ENCODE results near the gene PDZD2.

PDZD2 gene

GRCh38 chr5:31918739-31919138 lies 279.8 kb downstream of the PDZD2 start:
- peak; percentile 45 for DNase-seq (ENCODE audit: low read depth, low spot score)

DNA sequence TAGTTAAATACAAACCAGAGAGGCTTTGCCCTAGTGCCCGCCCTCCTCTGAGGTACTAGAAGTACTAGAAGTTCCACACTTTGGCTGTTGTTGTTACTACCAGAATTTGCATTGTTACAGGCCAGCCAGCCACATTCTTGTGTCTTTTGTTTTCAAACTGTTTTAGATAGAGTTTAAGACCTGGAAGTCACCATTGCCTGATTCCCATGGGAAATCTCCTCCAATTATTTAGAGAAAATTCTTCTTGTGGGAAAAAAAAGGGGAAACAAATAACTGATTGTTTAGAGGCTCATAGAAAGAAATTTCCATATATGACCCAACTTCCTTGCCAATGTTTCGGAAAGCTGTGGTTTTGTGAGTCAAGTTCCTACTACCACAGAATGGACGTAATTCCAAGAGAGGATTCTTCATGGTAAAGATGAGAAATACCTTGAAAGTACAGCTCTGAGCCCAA lies 282.9 kb downstream of the PDZD2 start:
- DNase-seq (ENCODE audit: low read depth, low spot score), result peak; percentile 92

DNA sequence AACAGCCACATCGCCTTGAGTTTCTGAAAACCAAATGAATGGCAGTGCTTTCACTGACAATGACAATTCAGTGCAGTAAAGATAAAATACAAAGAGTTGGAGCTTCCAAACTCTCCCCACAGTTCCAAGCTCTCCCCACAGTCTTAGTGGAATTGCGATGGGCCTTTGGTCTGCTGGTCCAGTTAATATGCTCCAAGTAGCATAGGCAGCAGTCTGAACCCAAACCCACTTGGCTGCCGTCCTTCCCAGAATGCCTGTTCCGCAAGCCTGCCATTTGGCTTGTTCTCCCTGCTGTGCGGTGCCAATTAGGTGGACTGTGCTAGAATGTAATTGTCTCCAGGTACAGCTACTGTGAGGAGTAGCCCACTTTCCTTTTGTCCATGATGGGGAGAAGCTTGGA lies 285.1 kb downstream of the PDZD2 start:
- DNase-seq (ENCODE audit: low read depth, low spot score), result no peak

GRCh38 chr5:31931874-31932273 lies 292.9 kb downstream of the PDZD2 start:
- DNase-seq (ENCODE audit: low read depth, low spot score), result no peak

DNA sequence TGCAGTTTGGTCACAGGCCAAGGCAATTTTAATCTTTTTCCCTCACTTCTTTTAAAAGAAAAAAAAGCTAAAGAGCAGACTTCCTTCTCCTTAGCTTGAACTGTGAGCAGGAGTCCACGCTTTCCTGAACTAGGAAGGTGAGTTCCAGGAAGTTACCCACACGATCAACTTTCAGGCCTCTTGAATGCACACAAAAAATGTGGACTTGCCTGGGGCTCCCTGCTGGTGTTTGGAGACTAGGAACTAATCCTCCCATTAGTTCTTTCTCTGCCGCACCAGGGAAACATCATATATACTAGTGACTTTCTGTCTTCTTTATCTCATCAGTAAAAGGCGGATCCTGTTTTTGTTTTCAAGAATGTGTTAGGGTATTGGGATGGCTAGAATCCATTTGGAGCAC lies 295.2 kb downstream of the PDZD2 start:
- no peak for DNase-seq (ENCODE audit: low read depth, low spot score)

DNA sequence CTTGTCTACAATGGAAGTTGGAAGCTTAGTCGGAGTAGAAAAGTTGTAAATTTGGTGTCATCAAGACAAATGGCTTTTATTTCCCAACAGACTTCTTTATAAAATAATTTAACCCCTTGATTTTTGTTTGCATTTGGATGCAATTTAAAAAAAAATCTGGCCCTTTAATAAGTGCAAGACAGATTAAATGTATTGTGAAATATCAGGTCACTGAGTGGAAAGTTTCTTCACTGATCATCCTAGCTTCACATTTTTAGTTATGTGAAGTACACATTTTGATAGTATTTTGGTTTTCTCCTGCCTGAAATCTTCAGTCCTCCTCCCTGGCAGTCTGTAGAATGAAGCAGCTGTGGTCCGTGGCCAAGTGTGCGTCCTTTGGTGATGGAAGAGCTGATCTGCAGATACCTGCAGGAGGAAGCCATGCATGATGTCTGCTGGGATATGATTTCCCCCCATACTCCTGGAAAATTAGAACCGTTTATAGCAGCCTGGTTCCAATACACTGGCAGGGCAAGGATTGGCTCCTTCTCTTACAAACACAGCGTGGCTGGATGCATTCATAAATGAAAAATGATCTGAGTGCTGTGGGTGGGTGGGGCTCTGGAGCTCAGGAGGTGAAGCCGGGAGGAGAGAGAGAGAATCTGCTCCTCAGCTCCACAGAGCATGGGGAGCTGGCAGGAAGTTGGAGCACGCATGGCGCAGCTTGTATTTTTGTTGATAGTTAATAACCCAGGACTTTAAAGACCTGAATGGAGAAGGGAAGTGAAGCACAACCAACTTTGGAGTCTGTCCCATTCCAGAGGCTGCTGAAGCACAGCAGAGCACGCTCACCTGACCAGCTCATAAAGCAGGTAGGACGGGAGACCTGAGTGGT lies 296.8 kb downstream of the PDZD2 start:
- DNase-seq (ENCODE audit: low read depth, low spot score), result no peak

DNA sequence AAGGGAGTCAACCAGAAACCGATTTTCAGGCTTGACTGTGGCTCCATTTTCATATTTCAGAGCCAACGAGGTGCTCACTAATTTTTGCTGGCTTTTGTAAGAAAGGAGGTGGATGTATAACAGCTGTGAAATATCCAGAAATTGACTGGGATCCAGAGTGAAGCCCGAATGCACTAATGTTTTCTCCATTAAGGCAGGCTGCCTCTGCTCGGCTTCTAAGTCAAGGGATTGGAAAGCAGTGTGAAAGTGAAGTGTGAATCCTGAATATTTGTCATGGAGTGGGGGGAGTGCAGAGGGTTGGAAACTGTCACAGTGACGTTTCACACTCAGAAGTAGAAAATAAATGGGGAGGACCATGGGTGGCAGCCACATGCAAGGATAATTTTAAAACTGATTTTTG lies 297.8 kb downstream of the PDZD2 start:
- DNase-seq (ENCODE audit: low read depth, low spot score), result no peak

DNA sequence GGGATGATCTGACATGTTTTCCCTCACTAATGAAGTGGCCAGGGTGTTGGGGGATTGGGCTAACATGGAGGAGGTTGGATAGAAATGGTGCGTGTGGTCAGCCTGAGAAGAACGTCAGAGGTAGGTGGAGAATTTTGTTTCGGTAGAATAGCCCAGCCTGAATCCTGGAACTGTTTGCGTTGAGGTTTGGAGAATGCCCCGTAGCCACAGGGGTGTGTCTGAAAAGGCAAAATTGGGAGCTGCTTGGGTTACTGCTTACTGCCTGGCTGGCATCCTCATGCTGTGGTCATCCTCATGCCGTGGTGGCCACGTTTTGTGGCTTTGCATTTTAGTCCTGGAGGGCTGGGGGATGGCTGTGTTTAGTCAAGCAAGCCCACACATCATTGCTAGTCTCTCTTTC lies 298.3 kb downstream of the PDZD2 start:
- peak; percentile 10 for DNase-seq (ENCODE audit: low read depth, low spot score)

- no peak for DNase-seq (ENCODE audit: low read depth, low spot score)
These were observed 298.8 kb downstream of the PDZD2 start for GRCh38 chr5:31937703-31938102.

DNA sequence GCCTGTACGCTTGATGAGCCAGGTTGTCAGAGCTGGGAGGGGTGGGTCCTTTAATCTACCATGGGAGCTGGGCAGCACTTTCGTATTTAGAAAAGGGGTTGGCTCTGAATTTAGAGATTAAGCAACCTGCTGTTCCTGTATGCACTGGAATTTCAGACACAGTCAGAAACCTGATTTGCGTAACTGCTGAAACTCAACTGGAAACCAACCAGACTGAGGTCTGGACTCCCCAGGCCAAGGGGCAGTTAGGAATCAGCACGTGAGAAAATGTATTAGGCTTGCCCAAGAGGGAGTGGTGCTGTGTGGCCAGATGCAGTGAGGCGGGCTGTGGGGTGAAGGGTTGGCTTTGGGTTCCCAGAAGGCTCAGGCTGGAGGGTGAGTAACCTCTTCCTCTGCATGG lies 300.2 kb downstream of the PDZD2 start:
- no peak for DNase-seq (ENCODE audit: low read depth, low spot score)

- no peak for DNase-seq (ENCODE audit: low read depth, low spot score)
These were observed 302.3 kb downstream of the PDZD2 start for GRCh38 chr5:31941151-31941755.

DNA sequence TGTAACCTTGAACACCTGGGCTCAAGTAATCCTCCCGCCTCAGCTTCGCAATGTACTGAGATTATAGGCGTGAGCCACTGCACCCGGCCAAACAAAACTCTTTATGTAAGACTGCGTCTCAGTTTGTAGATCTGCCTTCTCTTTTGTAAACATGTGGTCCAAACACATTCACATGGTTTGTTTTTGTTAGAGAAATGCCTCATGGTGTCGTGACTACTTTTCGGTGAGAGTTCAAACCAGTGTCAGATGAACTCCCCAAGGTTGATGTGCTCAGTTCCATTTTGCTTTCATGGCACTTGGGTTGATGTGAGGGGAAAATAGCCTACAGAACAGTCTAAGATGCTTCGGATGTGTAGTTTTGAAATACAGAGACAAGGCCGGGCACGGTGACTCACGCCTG lies 303.6 kb downstream of the PDZD2 start:
- DNase-seq (ENCODE audit: low read depth, low spot score), result peak; percentile 17

- DNase-seq (ENCODE audit: low read depth, low spot score), result no peak
These were observed 305.9 kb downstream of the PDZD2 start for GRCh38 chr5:31944684-31945445.

GRCh38 chr5:31948006-31948405 lies 309.1 kb downstream of the PDZD2 start:
- peak; percentile 11 for DNase-seq (ENCODE audit: low read depth, low spot score)

GRCh38 chr5:31952067-31952466 lies 313.1 kb downstream of the PDZD2 start:
- DNase-seq (ENCODE audit: low read depth, low spot score), result no peak

GRCh38 chr5:31954091-31954490 lies 315.2 kb downstream of the PDZD2 start:
- no peak for DNase-seq (ENCODE audit: low read depth, low spot score)

DNA sequence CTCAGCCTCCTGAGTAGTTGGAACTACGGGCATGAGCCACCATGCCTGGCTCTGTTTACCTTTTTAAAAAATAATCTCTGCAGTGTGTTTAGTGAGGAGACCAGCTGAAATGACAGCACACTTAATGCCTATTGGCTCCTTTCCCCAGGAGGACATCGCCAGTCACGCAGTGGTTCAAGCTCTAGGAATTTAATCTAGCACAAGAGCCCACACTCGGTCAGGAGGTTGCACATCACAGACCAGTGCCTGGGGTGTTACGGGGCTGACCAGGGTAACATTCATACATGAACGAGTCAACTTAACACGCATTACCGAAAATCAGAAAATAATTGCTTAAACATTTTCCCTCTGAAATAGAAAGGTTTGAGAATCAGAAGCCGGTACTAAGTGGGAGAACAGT lies 318.2 kb downstream of the PDZD2 start:
- no peak for DNase-seq (ENCODE audit: low read depth, low spot score)

DNA sequence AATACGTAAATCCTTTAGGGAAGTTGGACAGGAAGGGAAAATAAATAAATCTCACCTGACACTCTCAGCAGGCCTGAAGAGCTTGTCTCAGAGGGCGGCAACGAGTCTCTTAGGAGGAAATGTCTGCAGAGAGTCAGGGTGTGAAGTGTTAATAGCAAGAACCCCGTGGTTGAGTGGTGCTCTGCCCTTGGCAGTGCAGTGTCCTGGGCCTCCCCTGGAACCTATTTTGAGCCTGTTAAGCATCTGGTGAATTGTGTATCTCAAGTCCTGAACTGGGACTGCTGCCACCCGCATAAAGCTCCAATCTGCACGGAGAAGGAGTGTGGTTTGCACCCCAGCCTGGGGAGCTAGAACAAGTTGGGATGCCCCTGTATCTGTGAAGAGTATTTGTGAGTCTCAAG lies 323.4 kb downstream of the PDZD2 start:
- DNase-seq (ENCODE audit: low read depth, low spot score), result peak; percentile 20

- DNase-seq (ENCODE audit: low read depth, low spot score), result peak; percentile 75
These were observed 324.0 kb downstream of the PDZD2 start for GRCh38 chr5:31962871-31963307.

DNA sequence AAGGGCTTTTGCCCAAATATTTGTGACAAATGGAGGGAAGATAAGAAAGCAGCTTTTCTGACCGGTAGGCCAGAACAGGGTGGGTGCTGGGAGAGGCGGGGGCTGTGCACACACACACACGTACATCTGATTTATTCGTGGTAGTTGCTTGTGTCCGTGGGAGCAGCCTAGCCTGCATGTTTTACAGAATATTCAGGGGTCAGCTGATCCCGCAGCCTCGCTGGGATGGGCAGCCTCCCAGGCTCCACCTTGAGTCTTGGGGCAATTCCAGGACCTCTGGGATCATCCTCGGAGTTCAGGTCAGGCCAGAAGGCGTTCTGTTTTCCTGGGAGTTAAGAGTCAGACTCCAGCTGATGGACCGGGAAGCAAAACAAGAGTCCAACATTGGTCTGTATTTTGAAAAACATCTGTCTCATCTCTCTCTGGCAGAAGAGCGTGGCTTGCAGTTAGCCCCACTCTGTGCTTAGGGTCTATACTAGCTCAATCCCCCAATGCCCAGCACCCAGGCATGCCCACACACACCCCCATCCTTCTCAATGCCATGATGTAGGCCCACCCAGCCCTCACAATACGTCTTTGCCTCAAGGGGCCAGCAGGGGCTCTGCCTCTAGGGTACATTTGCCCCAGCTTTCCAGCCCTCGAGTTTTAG lies 324.6 kb downstream of the PDZD2 start:
- DNase-seq (ENCODE audit: low read depth, low spot score), result peak; percentile 37

DNA sequence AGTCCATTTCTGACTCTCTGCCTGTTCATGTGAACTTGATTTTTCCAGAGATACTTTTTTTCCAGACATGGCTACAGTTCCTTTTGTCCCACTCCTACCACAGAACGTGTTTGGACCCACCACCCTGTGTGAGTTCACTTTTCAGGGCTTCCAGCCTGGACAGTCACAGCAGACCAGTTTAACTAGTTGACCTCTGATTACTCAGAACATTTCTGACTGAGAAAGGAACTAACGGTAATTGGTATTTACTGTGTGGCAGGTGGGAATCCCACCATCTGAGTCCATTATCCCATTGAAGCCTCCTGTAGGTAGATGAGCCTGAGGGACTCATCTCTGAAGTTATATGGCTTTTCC lies 325.1 kb downstream of the PDZD2 start:
- no peak for DNase-seq (ENCODE audit: low read depth, low spot score)

DNA sequence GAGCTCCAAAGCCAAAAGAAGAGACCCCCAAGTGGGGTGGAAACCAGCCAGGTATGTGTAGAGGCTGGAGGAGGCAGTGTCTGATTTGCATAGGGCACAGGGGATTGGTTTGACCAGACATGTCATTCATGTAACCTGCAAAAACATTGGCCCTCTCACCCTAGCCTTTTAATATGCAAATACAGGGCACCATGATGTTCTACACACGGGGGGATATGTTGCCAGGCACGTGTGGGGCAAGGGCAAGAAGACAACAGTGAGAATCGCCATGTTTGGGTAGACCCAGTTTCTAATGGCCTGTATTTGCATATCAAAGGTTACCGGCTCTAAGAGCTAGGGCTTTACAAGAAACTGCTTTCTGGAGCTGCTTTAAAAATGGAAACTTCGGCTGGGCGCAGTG lies 326.3 kb downstream of the PDZD2 start:
- no peak for DNase-seq (ENCODE audit: low read depth, low spot score)

All from astrocyte of the hippocampus (primary cell).